Neural cell (in vitro differentiated cells): ENCODE data around the gene TCF25. TPM values are rescaled to one million over a fixed set of nuclear protein-coding genes. Genes with fewer than 3 reads are reported as not detected.

Experiments
- H2AFZ ChIP-seq: fragments of 200-600, 300-800 bp; sonication (generic), shearing (Covaris generic); 2 replicates; pipeline ENCODE4 v1.6.0; 2014; ENCODE audit warnings: low read depth, mild to moderate bottlenecking, antibody characterized with exemption, low read length, moderate library complexity
- H3F3A ChIP-seq: fragments of 200-600 bp; shearing (Covaris generic); 2 replicates; pipeline ENCODE4 v1.6.1; 2016; ENCODE audit warnings: mild to moderate bottlenecking, moderate library complexity, mixed read lengths, antibody characterized with exemption, low read length; ENCODE audit not compliant: insufficient read depth, poor library complexity, severe bottlenecking
- H3K27ac ChIP-seq: fragments of 200-600, 300-800 bp; sonication (generic), shearing (Covaris generic); 2 replicates; pipeline ENCODE4 v1.5.1; 2014; ENCODE audit warnings: mild to moderate bottlenecking, low read length, moderate library complexity
- H3K27me3 ChIP-seq: fragments of 300-800, 200-600 bp; sonication (generic), shearing (Covaris generic); 2 replicates; pipeline ENCODE4 v1.6.0; 2014; ENCODE audit warnings: mild to moderate bottlenecking, low read depth, low read length, moderate library complexity; ENCODE audit not compliant: insufficient read depth
- H3K36me3 ChIP-seq: fragments of 300-800, 200-600 bp; sonication (generic), shearing (Covaris generic); 2 replicates; pipeline ENCODE4 v1.5.1; 2014; ENCODE audit warnings: mild to moderate bottlenecking, antibody characterized with exemption, low read length, moderate library complexity; ENCODE audit not compliant: insufficient read depth
- H3K4me2 ChIP-seq: fragments of 300-800, 200-600 bp; sonication (generic), shearing (Covaris generic); 2 replicates; pipeline ENCODE4 v1.6.0; 2014; ENCODE audit warnings: mild to moderate bottlenecking, low read length
- H3K4me3 ChIP-seq: fragments of 300-800, 200-600 bp; sonication (generic), shearing (Covaris generic); 2 replicates; pipeline ENCODE4 v1.5.1; 2014; ENCODE audit warnings: mild to moderate bottlenecking, low read length, moderate library complexity
- H3K79me2 ChIP-seq: fragments of 200-600 bp; shearing (Covaris generic); replicated peaks from 2 replicates; pipeline ENCODE4 v1.6.0; 2014; ENCODE audit warnings: mild to moderate bottlenecking, low read length, moderate library complexity; ENCODE audit not compliant: insufficient read depth
- H3K9ac ChIP-seq: fragments of 300-800, 200-600 bp; sonication (generic), shearing (Covaris generic); 2 replicates; pipeline ENCODE4 v1.6.1; 2016; ENCODE audit warnings: mild to moderate bottlenecking, low read length, mixed read lengths
- H3K9me2 ChIP-seq: fragments of 200-600 bp; shearing (Covaris generic); 2 replicates; pipeline ENCODE4 v1.6.1; 2016; ENCODE audit warnings: mild to moderate bottlenecking, low read length, mixed read lengths; ENCODE audit not compliant: insufficient read depth
- H3K9me3 ChIP-seq: fragments of 200-600, 300-800 bp; sonication (generic), shearing (Covaris generic); 2 replicates; pipeline ENCODE4 v1.6.1; 2016; ENCODE audit warnings: mild to moderate bottlenecking, mixed run types, low read length, moderate library complexity, mixed read lengths
- H4K20me1 ChIP-seq: fragments of 200-600 bp; shearing (Covaris generic); 2 replicates; pipeline ENCODE4 v1.6.1; 2016; ENCODE audit warnings: mild to moderate bottlenecking, mixed run types; ENCODE audit not compliant: insufficient read depth
- EP300 ChIP-seq: fragments of 450-650 bp; conservative IDR thresholded peaks from 2 replicates; pipeline ENCODE4 v1.6.1; 2014; ENCODE audit warnings: antibody characterized with exemption, mild to moderate bottlenecking, moderate library complexity; ENCODE audit not compliant: poor library complexity, severe bottlenecking
- MXI1 ChIP-seq: fragments of 450-650 bp; conservative IDR thresholded peaks from 2 replicates; pipeline ENCODE4 v1.6.1; 2014; ENCODE audit warnings: antibody characterized with exemption, mild to moderate bottlenecking; ENCODE audit not compliant: poor library complexity, severe bottlenecking
- POLR2AphosphoS5 ChIP-seq: IDR thresholded peaks from 2 replicates; pipeline ENCODE4 v1.6.1; 2012
- RAD21 ChIP-seq: fragments of 450-650 bp; conservative IDR thresholded peaks from 2 replicates; pipeline ENCODE4 v1.6.1; 2014; ENCODE audit warnings: antibody characterized with exemption, mild to moderate bottlenecking, moderate library complexity
- REST ChIP-seq: IDR thresholded peaks from 2 replicates; pipeline ENCODE4 v1.6.1; 2012; ENCODE audit warnings: borderline replicate concordance
- SMC3 ChIP-seq: fragments of 450-650 bp; conservative IDR thresholded peaks from 2 replicates; pipeline ENCODE4 v1.6.1; 2014; ENCODE audit warnings: antibody characterized with exemption, mild to moderate bottlenecking, moderate library complexity; ENCODE audit not compliant: poor library complexity
- TAF1 ChIP-seq: IDR thresholded peaks from 2 replicates; pipeline ENCODE4 v1.6.1; 2012; ENCODE audit warnings: low read depth
- polyA plus RNA-seq: library from polyadenylated mRNA; depleted of rRNA; stranded (reverse); fragments of >200 nt; gene quantifications from 2 replicates; pipeline ENCODE4 v1.2.3, GENCODE V29; 2014
- TF ChIP-seq, protein P1 (sequence below): fragments of 450-650 bp; IDR thresholded peaks from 2 replicates; pipeline ENCODE4 v1.5.1; 2014; ENCODE audit warnings: antibody characterized with exemption, mild to moderate bottlenecking, moderate library complexity; ENCODE audit not compliant: poor library complexity, severe bottlenecking

TCF25 gene
- polyA plus RNA-seq, 1 donor from 2014 or later = 200 TPM

DNA sequence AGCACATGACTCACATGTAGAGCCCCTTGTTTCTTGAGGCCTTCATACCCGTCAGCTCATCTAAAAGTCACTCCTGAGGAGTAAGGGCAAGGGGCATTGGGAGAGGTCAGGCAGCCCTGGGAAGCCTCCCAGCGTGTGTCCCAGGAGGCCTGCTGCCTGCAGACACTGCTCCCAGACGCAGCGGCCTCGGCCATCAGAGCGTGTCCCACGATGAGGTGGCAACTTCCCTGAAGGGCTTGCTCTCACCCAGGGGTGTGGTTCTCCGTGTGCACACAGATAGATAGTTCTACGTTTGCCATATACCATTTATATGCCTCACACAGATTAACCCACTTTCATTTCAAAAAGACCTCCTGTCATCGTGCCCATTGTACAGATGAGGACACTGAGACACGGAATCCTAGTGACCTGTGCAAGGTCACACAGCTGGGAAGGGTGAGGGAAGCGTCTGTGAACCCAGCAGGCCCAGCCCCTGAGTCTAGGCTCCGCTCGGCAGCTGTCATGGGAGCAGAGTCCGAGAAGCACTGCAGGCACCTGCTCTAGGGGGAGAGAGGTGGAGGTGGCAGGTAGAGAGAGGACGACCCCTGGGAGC lies 58.0 kb downstream of the TCF25 start:
- H3K27ac ChIP-seq = no peak overlapping the region
- H3K9me2 ChIP-seq = no peaks in the 10 kb centered on the region
- no peak overlapping the region for H2AFZ ChIP-seq
- no peak for TF ChIP-seq RAD21
- TF ChIP-seq TAF1 = no peak
- TF ChIP-seq POLR2AphosphoS5 = no peak
- TF ChIP-seq, protein P1, sequence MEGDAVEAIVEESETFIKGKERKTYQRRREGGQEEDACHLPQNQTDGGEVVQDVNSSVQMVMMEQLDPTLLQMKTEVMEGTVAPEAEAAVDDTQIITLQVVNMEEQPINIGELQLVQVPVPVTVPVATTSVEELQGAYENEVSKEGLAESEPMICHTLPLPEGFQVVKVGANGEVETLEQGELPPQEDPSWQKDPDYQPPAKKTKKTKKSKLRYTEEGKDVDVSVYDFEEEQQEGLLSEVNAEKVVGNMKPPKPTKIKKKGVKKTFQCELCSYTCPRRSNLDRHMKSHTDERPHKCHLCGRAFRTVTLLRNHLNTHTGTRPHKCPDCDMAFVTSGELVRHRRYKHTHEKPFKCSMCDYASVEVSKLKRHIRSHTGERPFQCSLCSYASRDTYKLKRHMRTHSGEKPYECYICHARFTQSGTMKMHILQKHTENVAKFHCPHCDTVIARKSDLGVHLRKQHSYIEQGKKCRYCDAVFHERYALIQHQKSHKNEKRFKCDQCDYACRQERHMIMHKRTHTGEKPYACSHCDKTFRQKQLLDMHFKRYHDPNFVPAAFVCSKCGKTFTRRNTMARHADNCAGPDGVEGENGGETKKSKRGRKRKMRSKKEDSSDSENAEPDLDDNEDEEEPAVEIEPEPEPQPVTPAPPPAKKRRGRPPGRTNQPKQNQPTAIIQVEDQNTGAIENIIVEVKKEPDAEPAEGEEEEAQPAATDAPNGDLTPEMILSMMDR = no peak
- no peak for TF ChIP-seq SMC3
- TF ChIP-seq REST = no peak
- no peak for TF ChIP-seq MXI1
- peaks cover 25% of the 10 kb centered on the region for H3K36me3 ChIP-seq
- H3K27me3 ChIP-seq = no peaks in the 10 kb centered on the region
- peaks cover 70% of the 10 kb centered on the region for H3K79me2 ChIP-seq
- peaks cover 81% of the 10 kb centered on the region for H4K20me1 ChIP-seq
- H3F3A ChIP-seq = no peaks in the 10 kb centered on the region
- no peaks in the 10 kb centered on the region for H3K9me3 ChIP-seq
- H3K4me3 ChIP-seq = no peak overlapping the region
- no peak overlapping the region for H3K9ac ChIP-seq
- no peak overlapping the region for H3K4me2 ChIP-seq

- no peak overlapping the region for H3K4me2 ChIP-seq
- H2AFZ ChIP-seq = no peak overlapping the region
- no peak overlapping the region for H3K9ac ChIP-seq
- no peak overlapping the region for H3K27ac ChIP-seq
- no peaks in the 10 kb centered on the region for H3K9me3 ChIP-seq
- no peak overlapping the region for H3K4me3 ChIP-seq
- no peaks in the 10 kb centered on the region for H3K27me3 ChIP-seq
- peaks cover 65% of the 10 kb centered on the region for H3K79me2 ChIP-seq
- H4K20me1 ChIP-seq = peaks cover 85% of the 10 kb centered on the region
- H3F3A ChIP-seq = no peaks in the 10 kb centered on the region
- H3K36me3 ChIP-seq = peaks cover 27% of the 10 kb centered on the region
- H3K9me2 ChIP-seq = no peaks in the 10 kb centered on the region
- no peak for TF ChIP-seq SMC3
- no peak for TF ChIP-seq REST
- no peak for TF ChIP-seq MXI1
- no peak for TF ChIP-seq EP300
- TF ChIP-seq, protein P1 = no peak
Measured at GRCh38 chr16:89931964-89932363, 58.6 kb downstream of the TCF25 start.
